Liver (tissue), 9 donors: ENCODE results near the gene PPP1R13B. TPM values are rescaled to one million over a fixed set of nuclear protein-coding genes. Genes with fewer than 3 reads are reported as not detected.

Experiments
- DNase-seq: peaks from one replicate; pipeline ENCODE4 v3.0.0-alpha.2; 2017; ENCODE audit warnings: low spot score
- H3K27ac ChIP-seq, 2 donors: one replicate each; pipeline ENCODE4 v1.7.0; 2013; ENCODE audit warnings: inconsistent platforms in 2 of 2, low read length in 2 of 2, control low read depth in 1 of 2, low read depth in 1 of 2, mild to moderate bottlenecking in 1 of 2
- H3K27me3 ChIP-seq, 4 donors: one replicate each; pipeline versions ENCODE4 v1.6.1 to v1.7.0; 2013; ENCODE audit warnings: low read length in 3 of 4, inconsistent platforms in 1 of 4, mild to moderate bottlenecking in 1 of 4, moderate library complexity in 1 of 4; ENCODE audit not compliant: control insufficient read depth in 4 of 4, insufficient read depth in 4 of 4
- H3K36me3 ChIP-seq, 4 donors: one replicate each; pipeline versions ENCODE4 v1.6.1 to v1.7.0; 2013; ENCODE audit warnings: low read length in 3 of 4, mild to moderate bottlenecking in 3 of 4, low read depth in 1 of 4, moderate library complexity in 1 of 4; ENCODE audit not compliant: control insufficient read depth in 4 of 4, insufficient read depth in 3 of 4
- H3K4me1 ChIP-seq, 4 donors: one replicate each; pipeline versions ENCODE4 v1.6.1 to v1.7.0; 2013; ENCODE audit warnings: low read length in 3 of 4, mild to moderate bottlenecking in 3 of 4, moderate library complexity in 1 of 4; ENCODE audit not compliant: control insufficient read depth in 4 of 4, insufficient read depth in 4 of 4
- H3K4me3 ChIP-seq, 3 donors: one replicate each; pipeline versions ENCODE4 v1.6.1 to v1.7.0; 2013; ENCODE audit warnings: low read length in 3 of 3, control low read depth in 1 of 3, low read depth in 1 of 3, mild to moderate bottlenecking in 1 of 3
- H3K9ac ChIP-seq, 2 donors: one replicate each; pipeline ENCODE4 v1.7.0; 2013; ENCODE audit warnings: low read length in 2 of 2, mild to moderate bottlenecking in 2 of 2, moderate library complexity in 2 of 2, control low read depth in 1 of 2, low read depth in 1 of 2
- H3K9me3 ChIP-seq, 4 donors: one replicate each; pipeline versions ENCODE4 v1.6.1 to v1.7.0; 2013; ENCODE audit warnings: low read length in 3 of 4; ENCODE audit not compliant: control insufficient read depth in 4 of 4
- ATF3 ChIP-seq: IDR thresholded peaks from 2 replicates; pipeline ENCODE4 v1.6.1; 2016; ENCODE audit warnings: antibody characterized with exemption
- CTCF ChIP-seq: fragments of 150-350 bp; IDR thresholded peaks from 2 replicates; pipeline ENCODE4 v1.5.1; 2017; ENCODE audit warnings: improper control_type of control experiment, low read depth, low read length; ENCODE audit not compliant: missing input control
- EGR1 ChIP-seq, 2 donors: IDR thresholded peaks; 2 replicates each; pipeline ENCODE4 v1.6.1; 2016 to 2018; ENCODE audit warnings: antibody characterized with exemption in 2 of 2, low read depth in 2 of 2
- FOXA1 ChIP-seq: IDR thresholded peaks from 2 replicates; pipeline ENCODE4 v1.6.1; 2016; ENCODE audit warnings: antibody characterized with exemption
- FOXA2 ChIP-seq: IDR thresholded peaks from 2 replicates; pipeline ENCODE4 v1.6.1; 2016; ENCODE audit warnings: antibody characterized with exemption
- GABPA ChIP-seq, 2 donors: IDR thresholded peaks in 1 of 2; conservative IDR thresholded peaks in 1 of 2; 2 replicates each; pipeline ENCODE4 v1.6.1; 2016; ENCODE audit warnings: antibody characterized with exemption in 2 of 2, mild to moderate bottlenecking in 1 of 2, moderate library complexity in 1 of 2
- HNF4A ChIP-seq, 2 donors: conservative IDR thresholded peaks; 2 replicates each; pipeline ENCODE4 v1.6.1; 2016; ENCODE audit warnings: antibody characterized with exemption in 2 of 2, mild to moderate bottlenecking in 2 of 2
- HNF4G ChIP-seq: IDR thresholded peaks from 2 replicates; pipeline ENCODE4 v1.6.1; 2016; ENCODE audit warnings: antibody characterized with exemption
- JUND ChIP-seq, 2 donors: IDR thresholded peaks; 2 replicates each; pipeline ENCODE4 v1.6.1; 2016; ENCODE audit warnings: antibody characterized with exemption in 2 of 2
- MAX ChIP-seq: IDR thresholded peaks from 2 replicates; pipeline ENCODE4 v1.6.1; 2016; ENCODE audit warnings: antibody characterized with exemption
- NR2F2 ChIP-seq: IDR thresholded peaks from 2 replicates; pipeline ENCODE4 v1.6.1; 2016; ENCODE audit warnings: antibody characterized with exemption
- RAD21 ChIP-seq, 2 donors: IDR thresholded peaks; 2 replicates each; pipeline ENCODE4 v1.6.1; 2016; ENCODE audit warnings: antibody characterized with exemption in 2 of 2, mild to moderate bottlenecking in 2 of 2
- REST ChIP-seq: IDR thresholded peaks from 2 replicates; pipeline ENCODE4 v1.6.1; 2016; ENCODE audit warnings: antibody characterized with exemption, mild to moderate bottlenecking
- RXRA ChIP-seq, 2 donors: IDR thresholded peaks; 2 replicates each; pipeline ENCODE4 v1.6.1; 2017 to 2018; ENCODE audit warnings: antibody characterized with exemption in 2 of 2, mild to moderate bottlenecking in 1 of 2
- SP1 ChIP-seq: IDR thresholded peaks from 2 replicates; pipeline ENCODE4 v1.6.1; 2018; ENCODE audit warnings: antibody characterized with exemption, mild to moderate bottlenecking
- TAF1 ChIP-seq: conservative IDR thresholded peaks from 2 replicates; pipeline ENCODE4 v1.6.1; 2016; ENCODE audit warnings: antibody characterized with exemption, mild to moderate bottlenecking
- YY1 ChIP-seq: IDR thresholded peaks from 2 replicates; pipeline ENCODE4 v1.6.1; 2016; ENCODE audit warnings: antibody characterized with exemption, mild to moderate bottlenecking
- ZBTB33 ChIP-seq: IDR thresholded peaks from 2 replicates; pipeline ENCODE4 v1.6.1; 2016; ENCODE audit warnings: antibody characterized with exemption
- whole genome bisulfite sequencing: extraction: QIAGEN DNeasy Blood & Tissue Kit; methylation state at CpG from one replicate; pipeline ENCODE4 v1.1.7; 2013; 5-methylcytosine and 5-hydroxymethylcytosine counted together
- polyA plus RNA-seq, 2 donors: library from polyadenylated mRNA; stranded (reverse) in 1 of 2; unstranded in 1 of 2; fragments of 200-250 nt in 1 of 2; fragments of >200 nt in 1 of 2; fragmentation: Nextera tagmentation in 1 of 2; extraction: Ambion mirVana in 1 of 2; gene quantifications; one replicate each; pipeline versions ENCODE4 v1.2.1 to v1.2.3, GENCODE V29; 2013 to 2015
- total RNA-seq, 2 donors: library from RNA; depleted of rRNA; stranded (reverse); fragments of >200 nt; gene quantifications; one replicate each; pipeline ENCODE4 v1.2.3, GENCODE V29; 2014
- donor health status: healthy.
- donor health status: healthy.
- donor health status: healthy.
- donor health status: healthy.
- donor health status: healthy.

The PPP1R13B gene
- total and polyA plus RNA-seq, 4 donors: 3.2 to 15.1 (median 5.1) TPM

- H3K4me1 ChIP-seq: peaks cover 0 to 22% (median 8%) of the 10 kb centered on the region in 4 donors
Measured at GRCh38 chr14:103713304-103714062, 133.9 kb downstream of the PPP1R13B start.

More at GRCh38 chr14:103713304-103714062, 133.9 kb downstream of the PPP1R13B start:
- Histone ChIP-seq H3K9me3 (no peaks in the 10 kb centered on the region), H3K27ac (no peak overlapping the region), H3K4me3 (no peak overlapping the region), H3K27me3 (no peaks in the 10 kb centered on the region), H3K9ac (no peak overlapping the region), H3K36me3 (no peaks in the 10 kb centered on the region)
- 92% methylated on average over 18 of the region's 18 CpGs for WGBS
- no peak for TF ChIP-seq JUND (IDR thresholded peaks at IDR 0.05)
- TF ChIP-seq ATF3: no peak
- TF ChIP-seq GABPA (IDR thresholded peaks at IDR 0.05 in 1 of 2, conservative IDR thresholded peaks at IDR 0.05 in 1 of 2): no peak
- no peak for TF ChIP-seq CTCF
- no peak for TF ChIP-seq HNF4G
- TF ChIP-seq RAD21 (IDR thresholded peaks at IDR 0.05): no peak
- TF ChIP-seq TAF1: no peak
- no peak for TF ChIP-seq MAX
- no peak for TF ChIP-seq NR2F2
- no peak for TF ChIP-seq REST
- no peak for TF ChIP-seq HNF4A (conservative IDR thresholded peaks at IDR 0.05)
- TF ChIP-seq FOXA1: no peak
- no peak for TF ChIP-seq ZBTB33
- no peak for TF ChIP-seq SP1
- no peak for TF ChIP-seq RXRA (IDR thresholded peaks at IDR 0.05)
- TF ChIP-seq FOXA2: no peak
- TF ChIP-seq YY1: no peak
- TF ChIP-seq EGR1 (IDR thresholded peaks at IDR 0.05; ENCODE audit: low read depth in 2 of 2): no peak
- DNase-seq: no peak
